K562 (cell line): ENCODE results near the gene AMER3. TPM values are rescaled to one million over a fixed set of nuclear protein-coding genes. Genes with fewer than 3 reads are reported as not detected.

Experiments used
- BRF1 ChIP-seq: IDR thresholded peaks from 3 replicates; pipeline ENCODE4 v1.6.1; 2011; ENCODE audit warnings: borderline replicate concordance, mild to moderate bottlenecking; ENCODE audit not compliant: insufficient read length; ENCODE audit errors: extremely low read depth
- MLLT1 ChIP-seq, 2 experiments: fragments of 450-650 bp; IDR thresholded peaks; 2 replicates each; pipeline ENCODE4 v1.6.1; 2016
- NFRKB ChIP-seq: fragments of 450-650 bp; IDR thresholded peaks from 2 replicates; pipeline ENCODE4 v1.6.1; 2016; ENCODE audit warnings: low read depth
- RNF219 ChIP-seq: fragments of 250-450 bp; sonication (Bioruptor Pico); IDR thresholded peaks from 2 replicates; pipeline ENCODE4 v1.5.0; 2022; ENCODE audit warnings: mild to moderate bottlenecking
- SLC30A9 ChIP-seq: fragments of 250-450 bp; sonication (Bioruptor Pico); IDR thresholded peaks from 2 replicates; pipeline ENCODE4 v1.8.0; 2022; ENCODE audit warnings: mild to moderate bottlenecking, moderate library complexity
- TBL1XR1 ChIP-seq, 2 experiments: IDR thresholded peaks; 2 replicates each; pipeline ENCODE4 v1.6.1; 2012; ENCODE audit warnings: improper control_type of control experiment in 2 of 2, low read length in 2 of 2, mild to moderate bottlenecking in 1 of 2
- USF2 ChIP-seq: sonication (generic); formaldehyde crosslinking; IDR thresholded peaks from 2 replicates; pipeline ENCODE4 v1.5.0; 2020; ENCODE audit warnings: missing genetic modification reagents
- polyA plus RNA-seq, 8 experiments: library from polyadenylated mRNA; depleted of rRNA in 4 of 8; stranded (reverse) in 5 of 8; unstranded in 3 of 8; fragments of >200 nt; fragmentation: Nextera tagmentation in 2 of 8; fragmentation: Illumina TruSeq in 1 of 8; extraction: Ambion mirVana in 2 of 8; extraction: Trizol in 1 of 8; gene quantifications; 2 replicates each; pipeline versions ENCODE4 v1.2.1 to v1.2.3, GENCODE V29; 2011 to 2014; ENCODE audit warnings: inconsistent platforms in 1 of 8, missing spikeins in 1 of 8
- total RNA-seq, 7 experiments: library from RNA; depleted of rRNA in 6 of 7; stranded (reverse); fragments of >200 nt in 6 of 7; fragmentation: Illumina TruSeq in 2 of 7; extraction: Trizol in 2 of 7; gene quantifications; 2 replicates each; pipeline versions ENCODE4 v1.2.1 to v1.2.3, GENCODE V29; 2011 to 2021; ENCODE audit warnings: low replicate concordance in 1 of 7

The AMER3 gene
- total and polyA plus RNA-seq, 9 of the 15 experiments (the other 6 are each of a cell fraction or from before 2014, with no cell fraction given), result not detected

GRCh38 chr2:130749641-130750040 lies 5.7 kb upstream of the AMER3 start (continued):
- TF ChIP-seq TBL1XR1 (IDR thresholded peaks at IDR 0.05; ENCODE audit: low read length in 2 of 2), result no peak
- no peak for TF ChIP-seq MLLT1 (IDR thresholded peaks at IDR 0.05)
- TF ChIP-seq BRF1, result no peak
- TF ChIP-seq SLC30A9 (CRISPR knock-in tag), result no peak
- TF ChIP-seq NFRKB, result no peak
- TF ChIP-seq USF2 (CRISPR knock-in tag), result no peak
- TF ChIP-seq RNF219 (CRISPR knock-in tag), result no peak
